ENCODE results near the gene HUWE1. TPM values are rescaled to one million over a fixed set of nuclear protein-coding genes. Genes with fewer than 3 reads are reported as not detected.
A peak's percentile ranks its signal among the peaks of the same experiment; 100 is the strongest.

The HUWE1 gene
- polyA plus RNA-seq, 1 donor (not counting 4 experiments of a cell fraction or from before 2014, with no cell fraction given), result 53.6 TPM

DNA sequence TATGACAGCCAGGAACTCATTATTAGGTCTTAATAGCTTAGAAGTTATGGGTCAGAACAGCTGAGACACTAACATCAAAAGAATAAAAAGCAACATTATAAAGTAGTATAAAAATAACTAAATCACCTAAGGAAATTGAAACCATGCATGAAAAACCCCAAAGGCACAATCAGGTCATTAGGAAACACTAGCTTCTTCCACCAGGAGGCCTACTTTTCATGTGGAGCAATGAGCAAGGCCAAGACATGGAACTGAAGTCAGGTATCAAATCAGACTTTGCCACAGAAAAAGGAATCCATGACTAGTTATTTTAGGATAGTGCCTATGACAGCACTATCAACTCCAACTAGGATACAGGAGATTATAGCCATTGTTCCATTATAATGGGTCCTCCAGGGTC, 7.9 kb downstream of the HUWE1 start:
- FAIRE-seq (no peak), DNase-seq (ENCODE audit: low read depth, low spot score) (no peak)
- no peak overlapping the region for H3K9ac ChIP-seq (ENCODE audit: control insufficient read depth, extremely low read depth, insufficient read depth, low read length)
- H3K27ac ChIP-seq (ENCODE audit: control insufficient read depth, insufficient read depth, low read length), result peak overlapping the region; percentile 7
- H2AFZ ChIP-seq (ENCODE audit: control insufficient read depth, low read length), result no peak overlapping the region
- no peaks in the 10 kb centered on the region for H3K9me1 ChIP-seq (ENCODE audit: control insufficient read depth, extremely low read depth, insufficient read depth, low read length)
- TF ChIP-seq, protein P1, sequence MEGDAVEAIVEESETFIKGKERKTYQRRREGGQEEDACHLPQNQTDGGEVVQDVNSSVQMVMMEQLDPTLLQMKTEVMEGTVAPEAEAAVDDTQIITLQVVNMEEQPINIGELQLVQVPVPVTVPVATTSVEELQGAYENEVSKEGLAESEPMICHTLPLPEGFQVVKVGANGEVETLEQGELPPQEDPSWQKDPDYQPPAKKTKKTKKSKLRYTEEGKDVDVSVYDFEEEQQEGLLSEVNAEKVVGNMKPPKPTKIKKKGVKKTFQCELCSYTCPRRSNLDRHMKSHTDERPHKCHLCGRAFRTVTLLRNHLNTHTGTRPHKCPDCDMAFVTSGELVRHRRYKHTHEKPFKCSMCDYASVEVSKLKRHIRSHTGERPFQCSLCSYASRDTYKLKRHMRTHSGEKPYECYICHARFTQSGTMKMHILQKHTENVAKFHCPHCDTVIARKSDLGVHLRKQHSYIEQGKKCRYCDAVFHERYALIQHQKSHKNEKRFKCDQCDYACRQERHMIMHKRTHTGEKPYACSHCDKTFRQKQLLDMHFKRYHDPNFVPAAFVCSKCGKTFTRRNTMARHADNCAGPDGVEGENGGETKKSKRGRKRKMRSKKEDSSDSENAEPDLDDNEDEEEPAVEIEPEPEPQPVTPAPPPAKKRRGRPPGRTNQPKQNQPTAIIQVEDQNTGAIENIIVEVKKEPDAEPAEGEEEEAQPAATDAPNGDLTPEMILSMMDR (optimal IDR thresholded peaks at IDR 0.05 in 1 of 3, IDR thresholded peaks at IDR 0.05 in 1 of 3, conservative IDR thresholded peaks at IDR 0.05 in 1 of 3; ENCODE audit: extremely low read depth in 1 of 3, insufficient read depth in 2 of 3, low read length in 3 of 3), result peak in 2 of 3 experiments; percentile 20 to 26
- TF ChIP-seq EZH2 (IDR thresholded peaks at IDR 0.05; ENCODE audit: low read length), result no peak
- dilution Hi-C loops (cut with MboI; ENCODE audit: extremely low pct_ligation_motif_present, low sequenced_read_pairs), result no loop called here
- H4K20me1 ChIP-seq (ENCODE audit: control insufficient read depth, extremely low read depth, insufficient read depth, low read length), result no peaks in the 10 kb centered on the region
- H3K4me1 ChIP-seq (ENCODE audit: control insufficient read depth, extremely low read depth, insufficient read depth, low read length), result peaks cover 6% of the 10 kb centered on the region
- H3K27me3 ChIP-seq (ENCODE audit: control insufficient read depth, extremely low read depth, insufficient read depth, low read length), result no peaks in the 10 kb centered on the region
- H3K36me3 ChIP-seq (ENCODE audit: control insufficient read depth in 2 of 2, extremely low read depth in 1 of 2, insufficient read depth in 2 of 2, low read length in 2 of 2), result peaks cover 1 to 3% of the 10 kb centered on the region in 2 experiments
- H3K79me2 ChIP-seq (ENCODE audit: control insufficient read depth, insufficient read depth, low read length), result peaks cover 91% of the 10 kb centered on the region
- H3K9me3 ChIP-seq (ENCODE audit: control insufficient read depth, low read depth, low read length), result no peaks in the 10 kb centered on the region
- H3K4me2 ChIP-seq (ENCODE audit: control insufficient read depth, extremely low read depth, insufficient read depth, low read depth, low read length), result no peak overlapping the region
- H3K4me3 ChIP-seq (ENCODE audit: control insufficient read depth in 2 of 3, extremely low read depth in 1 of 3, insufficient read depth in 2 of 3, low read depth in 1 of 3, low read length in 3 of 3), result no peak overlapping the region

DNA sequence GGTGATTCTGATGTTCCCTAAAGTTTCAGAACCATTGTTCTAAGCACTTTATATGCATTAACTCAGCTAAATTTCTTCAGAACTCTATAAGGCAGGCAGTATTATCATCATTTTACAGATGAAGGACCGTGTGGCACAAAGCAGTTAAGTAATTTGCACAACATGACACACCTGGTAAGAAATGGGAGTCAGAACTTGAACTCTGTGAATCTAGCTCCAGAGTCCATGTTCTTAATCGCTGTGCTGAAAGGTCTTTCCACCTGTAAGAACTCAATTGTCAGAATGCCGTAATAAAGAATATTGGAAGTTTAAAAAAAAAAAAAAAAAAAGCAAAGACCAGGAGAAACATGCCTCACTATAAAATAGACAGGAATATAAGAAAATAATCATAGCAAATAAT, 9.2 kb downstream of the HUWE1 start:
- no peak for FAIRE-seq

More for the DNA sequence above, 9.2 kb downstream of the HUWE1 start:
- no peak overlapping the region for H2AFZ ChIP-seq (ENCODE audit: control insufficient read depth, low read length)
- dilution Hi-C loops (cut with MboI; ENCODE audit: extremely low pct_ligation_motif_present, low sequenced_read_pairs), result no loop called here
- no peaks in the 10 kb centered on the region for H3K9me1 ChIP-seq (ENCODE audit: control insufficient read depth, extremely low read depth, insufficient read depth, low read length)
- H3K4me2 ChIP-seq (ENCODE audit: control insufficient read depth, extremely low read depth, insufficient read depth, low read depth, low read length), result no peak overlapping the region
- TF ChIP-seq EZH2 (IDR thresholded peaks at IDR 0.05; ENCODE audit: low read length), result no peak
- TF ChIP-seq, protein P1 (optimal IDR thresholded peaks at IDR 0.05 in 1 of 3, IDR thresholded peaks at IDR 0.05 in 1 of 3, conservative IDR thresholded peaks at IDR 0.05 in 1 of 3; ENCODE audit: extremely low read depth in 1 of 3, insufficient read depth in 2 of 3, low read length in 3 of 3), result no peak
- peaks cover 6% of the 10 kb centered on the region for H3K4me1 ChIP-seq (ENCODE audit: control insufficient read depth, extremely low read depth, insufficient read depth, low read length)
- no peak overlapping the region for H3K9ac ChIP-seq (ENCODE audit: control insufficient read depth, extremely low read depth, insufficient read depth, low read length)
- peaks cover 88% of the 10 kb centered on the region for H3K79me2 ChIP-seq (ENCODE audit: control insufficient read depth, insufficient read depth, low read length)
- H4K20me1 ChIP-seq (ENCODE audit: control insufficient read depth, extremely low read depth, insufficient read depth, low read length), result no peaks in the 10 kb centered on the region
- no peak for DNase-seq (ENCODE audit: low read depth, low spot score)
- H3K36me3 ChIP-seq (ENCODE audit: control insufficient read depth in 2 of 2, extremely low read depth in 1 of 2, insufficient read depth in 2 of 2, low read length in 2 of 2), result peaks cover 1 to 3% of the 10 kb centered on the region in 2 experiments
- no peak overlapping the region for H3K27ac ChIP-seq (ENCODE audit: control insufficient read depth, insufficient read depth, low read length)
- H3K4me3 ChIP-seq (ENCODE audit: control insufficient read depth in 2 of 3, extremely low read depth in 1 of 3, insufficient read depth in 2 of 3, low read depth in 1 of 3, low read length in 3 of 3), result no peak overlapping the region
- H3K9me3 ChIP-seq (ENCODE audit: control insufficient read depth, low read depth, low read length), result no peaks in the 10 kb centered on the region
- H3K27me3 ChIP-seq (ENCODE audit: control insufficient read depth, extremely low read depth, insufficient read depth, low read length), result no peaks in the 10 kb centered on the region
